NCI-H128 (cell line): ENCODE data around the gene MFRP.

ENCODE experiments used
- DNase-seq: peaks from one replicate; lab custom pipeline; 2025; ENCODE audit not compliant: unreplicated experiment; lab: John Stamatoyannopoulos, UW

Gene MFRP

DNA sequence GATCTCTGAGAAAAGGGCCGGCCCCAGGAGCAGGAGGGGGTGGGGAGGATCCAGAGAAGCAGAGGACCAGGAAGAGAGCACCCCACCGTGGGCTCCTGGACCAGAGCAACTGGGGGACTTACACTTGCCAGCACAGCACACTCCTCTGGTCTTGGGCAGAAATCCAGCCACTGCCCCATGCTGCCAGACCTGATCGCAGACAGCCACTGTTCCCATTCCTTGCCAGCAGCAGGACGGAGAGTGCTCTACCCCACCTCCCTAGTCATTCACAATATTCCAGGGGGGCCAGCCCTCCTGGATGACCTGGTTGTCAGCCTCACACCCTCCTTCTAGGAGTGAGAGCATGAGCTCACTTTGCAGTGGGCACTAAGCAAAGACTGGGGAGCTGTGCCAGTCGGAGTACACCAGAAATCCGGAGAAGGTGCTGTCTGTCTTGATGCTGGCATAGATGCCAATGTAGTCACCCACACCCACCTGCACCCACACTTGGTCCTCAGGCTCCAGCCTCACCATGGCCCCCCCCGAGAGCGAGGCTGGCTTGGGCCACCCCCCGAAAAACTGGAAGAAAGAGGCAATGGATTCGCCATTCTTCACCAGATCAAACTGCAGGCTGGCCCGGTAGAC, 7.4 kb downstream of the MFRP start:
- DNase-seq: no peak

DNA sequence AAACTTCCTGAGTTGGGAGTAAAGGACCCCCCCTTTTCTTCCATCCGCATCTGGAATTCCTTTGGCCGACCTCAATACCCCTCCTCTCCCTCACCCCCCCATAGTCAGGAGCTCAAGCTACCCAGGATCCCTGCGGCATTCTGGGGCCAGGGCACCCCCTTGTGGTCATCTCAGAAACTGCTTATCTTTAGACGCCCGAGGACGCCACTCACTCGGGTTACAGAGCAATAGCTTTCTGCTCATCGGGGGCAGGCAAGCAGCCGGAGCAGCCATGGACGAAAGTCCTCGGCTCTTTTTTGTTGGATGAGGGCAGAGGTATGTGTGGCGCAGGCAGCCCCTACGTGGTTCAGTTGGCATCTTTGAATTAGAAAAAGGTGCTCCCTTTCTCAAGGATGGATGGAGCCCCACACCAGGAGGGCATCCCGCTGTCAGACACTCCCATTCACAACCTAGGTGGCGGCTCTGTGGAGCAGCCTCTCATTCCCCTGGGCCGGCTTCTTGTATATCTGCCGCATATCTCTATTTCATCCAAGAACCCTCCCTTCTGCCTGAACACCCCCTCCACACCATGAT, 8.1 kb downstream of the MFRP start:
- DNase-seq: no peak

DNA sequence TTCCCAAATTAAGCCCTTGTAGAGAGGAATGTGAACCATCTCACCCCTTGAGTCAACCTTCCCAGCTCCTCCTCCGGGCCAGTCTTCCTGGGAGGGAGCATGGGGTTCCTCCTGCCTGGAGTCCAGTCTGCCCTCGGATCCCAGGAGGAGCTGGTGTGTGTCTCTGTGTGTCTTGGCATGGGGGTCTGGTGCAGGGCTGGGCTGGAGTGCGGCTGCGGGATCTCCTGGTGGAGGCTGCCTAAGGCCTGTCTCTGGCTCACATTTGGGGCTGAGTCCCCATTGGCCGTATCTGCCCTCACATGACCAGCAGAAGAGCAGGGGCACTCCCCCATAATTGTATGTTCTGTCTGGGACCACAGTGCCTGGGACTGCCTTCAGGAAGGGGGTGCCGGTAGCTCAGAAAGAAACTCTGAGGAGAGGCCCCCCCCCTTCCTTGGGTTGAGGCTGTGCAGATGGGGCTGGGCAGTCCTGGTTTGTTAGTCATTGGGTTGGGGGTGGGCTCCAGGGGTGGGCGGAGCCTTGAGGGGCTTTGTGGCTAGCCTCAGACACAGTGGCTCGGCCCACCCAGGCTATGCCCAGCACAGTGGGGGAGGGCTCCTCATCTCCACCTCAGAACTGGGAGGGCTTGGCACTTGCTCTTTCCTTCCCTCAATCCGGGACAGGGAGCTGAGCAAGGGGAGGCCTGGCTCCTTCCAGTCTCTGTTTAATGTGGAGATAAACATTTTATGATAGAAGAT, 8.8 kb downstream of the MFRP start:
- DNase-seq: no peak

DNA sequence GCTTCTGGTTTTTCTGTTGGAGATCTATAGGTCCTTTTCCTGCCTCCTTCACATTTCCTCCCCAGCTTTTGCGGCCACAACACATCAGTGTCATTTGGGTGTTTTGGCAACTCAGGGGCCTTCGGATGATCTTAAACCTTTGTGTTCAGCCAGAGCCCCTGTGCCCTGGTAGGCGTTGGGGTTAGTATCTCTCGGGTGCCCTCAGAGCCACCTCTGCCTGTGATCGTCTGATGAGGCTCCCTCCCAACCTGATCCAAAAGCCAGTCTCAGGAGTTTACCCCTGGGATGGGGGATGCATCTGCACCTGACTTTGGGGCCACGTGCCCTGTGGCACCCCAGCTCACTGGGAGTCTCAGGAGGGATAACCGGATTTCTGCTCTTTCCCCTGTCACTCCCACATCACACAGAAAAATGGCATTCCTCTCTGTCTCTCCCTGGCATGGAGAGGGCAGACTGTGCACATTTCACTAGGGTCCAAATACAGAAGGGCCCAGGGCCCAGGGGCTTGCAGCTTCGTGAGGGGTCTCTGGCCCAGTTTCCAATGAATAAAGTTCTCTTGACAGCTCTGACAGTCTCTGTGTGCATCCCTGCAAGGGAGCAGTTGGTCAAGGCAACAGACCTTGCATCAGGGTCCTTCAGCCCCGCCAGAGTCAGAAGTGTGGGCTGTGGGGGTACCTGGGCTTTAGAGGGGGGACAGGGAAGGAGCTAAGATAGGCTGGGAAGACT, 9.6 kb downstream of the MFRP start:
- no peak for DNase-seq

DNA sequence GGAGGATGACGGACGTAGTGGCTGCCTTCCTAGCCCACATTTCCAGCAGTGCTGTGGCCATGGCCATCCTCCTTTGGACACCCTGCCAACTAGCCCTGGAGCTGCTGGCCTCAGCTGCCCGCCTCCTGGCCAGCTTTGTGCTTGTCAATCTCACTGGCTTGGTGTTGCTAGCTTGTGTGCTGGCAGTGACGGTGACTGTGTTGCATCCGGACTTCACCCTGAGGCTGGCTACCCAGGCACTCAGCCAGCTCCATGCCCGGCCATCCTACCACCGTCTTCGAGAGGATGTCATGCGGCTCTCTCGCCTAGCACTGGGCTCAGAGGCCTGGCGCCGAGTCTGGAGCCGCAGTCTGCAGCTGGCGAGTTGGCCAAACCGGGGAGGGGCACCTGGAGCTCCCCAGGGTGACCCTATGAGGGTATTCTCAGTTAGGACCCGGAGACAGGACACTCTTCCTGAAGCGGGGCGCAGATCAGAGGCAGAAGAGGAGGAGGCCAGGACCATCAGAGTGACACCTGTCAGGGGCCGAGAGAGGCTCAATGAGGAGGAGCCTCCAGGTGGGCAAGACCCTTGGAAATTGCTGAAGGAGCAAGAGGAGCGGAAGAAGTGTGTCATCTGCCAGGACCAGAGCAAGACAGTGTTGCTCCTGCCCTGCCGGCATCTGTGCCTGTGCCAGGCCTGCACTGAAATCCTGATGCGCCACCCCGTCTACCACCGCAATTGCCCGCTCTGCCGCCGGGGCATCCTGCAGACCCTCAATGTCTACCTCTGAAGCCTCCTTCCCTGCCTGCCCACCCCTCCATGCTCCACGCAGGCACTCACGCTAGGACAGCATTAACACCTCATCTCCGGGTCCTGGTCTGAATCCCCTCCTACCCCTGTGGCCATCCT, 10.6 kb downstream of the MFRP start:
- DNase-seq: no peak

DNA sequence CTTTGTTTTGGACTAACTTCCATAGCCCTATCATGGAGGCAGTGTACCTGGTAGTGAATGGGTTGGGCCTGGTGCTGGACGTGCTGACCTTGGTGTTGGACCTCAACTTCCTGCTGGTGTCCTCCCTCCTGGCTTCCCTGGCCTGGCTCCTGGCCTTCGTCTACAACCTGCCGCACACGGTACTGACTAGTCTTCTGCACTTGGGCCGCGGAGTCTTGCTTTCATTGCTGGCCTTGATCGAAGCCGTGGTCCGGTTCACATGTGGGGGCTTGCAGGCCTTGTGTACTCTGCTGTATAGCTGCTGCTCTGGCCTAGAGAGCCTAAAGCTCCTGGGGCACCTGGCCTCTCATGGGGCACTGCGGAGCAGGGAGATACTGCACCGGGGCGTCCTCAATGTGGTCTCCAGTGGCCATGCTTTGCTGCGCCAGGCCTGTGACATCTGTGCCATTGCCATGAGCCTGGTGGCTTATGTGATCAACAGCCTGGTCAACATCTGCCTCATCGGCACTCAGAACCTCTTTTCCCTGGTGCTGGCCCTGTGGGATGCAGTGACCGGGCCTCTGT, 11.3 kb downstream of the MFRP start:
- no peak for DNase-seq

DNA sequence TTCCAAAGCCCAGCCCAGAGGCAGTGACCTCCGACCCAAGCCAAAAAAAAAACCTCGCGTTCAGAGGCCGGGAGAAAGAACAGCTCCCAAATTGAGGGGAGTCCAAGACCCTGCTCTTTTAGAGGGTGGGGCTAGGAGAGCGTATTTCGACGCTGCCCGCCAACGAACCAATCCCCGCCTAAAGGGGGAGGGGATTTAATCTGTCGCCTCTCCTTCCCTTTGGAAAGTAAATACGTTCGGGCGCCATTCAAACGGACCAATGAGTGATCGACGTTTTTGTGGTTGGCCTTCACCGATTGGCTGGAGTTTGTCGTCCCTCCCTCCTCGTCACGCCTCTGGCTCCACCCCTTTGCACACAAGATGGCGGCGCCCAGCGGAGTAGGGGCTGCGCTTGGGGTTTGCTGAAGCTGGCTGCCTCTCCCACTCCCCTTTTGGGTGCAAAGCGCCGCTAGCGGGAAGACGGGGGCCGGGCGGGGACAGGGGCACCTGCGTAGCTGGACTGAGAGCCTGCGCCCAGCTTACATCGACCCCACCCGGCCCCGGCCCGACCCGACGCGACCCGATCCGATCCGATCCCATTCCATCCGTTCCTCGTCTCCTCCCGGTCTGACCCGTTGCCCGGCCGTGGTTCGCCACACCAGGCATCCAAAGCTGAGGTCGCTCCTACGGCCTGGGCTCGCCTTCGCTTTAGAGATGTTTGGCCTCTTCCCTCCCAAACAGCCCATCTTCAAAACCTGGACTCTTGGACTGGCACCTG, 12.2 kb downstream of the MFRP start, which contains the start of gene RNF26:
Gene RNF26, plus strand, starts transcription at position 354 of the 757 bp plus-strand sequence. CDS start 596 bp downstream, outside the sequence.
- DNase-seq: peak; percentile 93

DNA sequence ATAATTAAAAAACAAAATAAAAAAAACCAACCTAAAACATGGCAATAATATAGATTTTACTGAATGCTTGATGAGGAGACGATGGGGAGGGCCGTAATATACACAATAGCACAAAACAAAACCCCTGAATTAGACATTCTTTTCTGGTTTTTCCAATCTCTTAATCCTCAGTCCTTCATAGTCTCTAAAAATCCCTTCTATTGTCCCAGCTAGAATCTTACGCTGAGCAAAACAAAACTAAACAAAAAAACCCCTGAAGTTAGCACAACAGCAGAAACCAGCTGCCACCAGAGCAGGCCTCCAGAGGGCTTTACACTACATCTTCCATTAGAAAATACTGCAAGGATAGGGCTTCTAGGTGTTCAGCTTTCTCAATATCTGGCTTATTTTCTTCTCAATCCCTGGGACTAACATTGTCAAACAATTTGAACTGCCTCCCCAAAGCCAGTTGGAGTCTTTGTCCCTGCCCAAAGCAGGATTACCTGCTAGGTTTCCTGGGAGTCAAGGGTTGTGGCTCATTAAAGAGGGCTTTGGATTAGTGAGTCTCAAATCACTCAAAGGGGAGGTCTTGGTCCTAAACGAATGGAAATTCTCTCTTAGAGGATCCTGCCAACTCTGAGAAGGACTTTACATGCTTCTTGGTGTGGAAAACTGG, 14.3 kb downstream of the MFRP start:
- no peak for DNase-seq

DNA sequence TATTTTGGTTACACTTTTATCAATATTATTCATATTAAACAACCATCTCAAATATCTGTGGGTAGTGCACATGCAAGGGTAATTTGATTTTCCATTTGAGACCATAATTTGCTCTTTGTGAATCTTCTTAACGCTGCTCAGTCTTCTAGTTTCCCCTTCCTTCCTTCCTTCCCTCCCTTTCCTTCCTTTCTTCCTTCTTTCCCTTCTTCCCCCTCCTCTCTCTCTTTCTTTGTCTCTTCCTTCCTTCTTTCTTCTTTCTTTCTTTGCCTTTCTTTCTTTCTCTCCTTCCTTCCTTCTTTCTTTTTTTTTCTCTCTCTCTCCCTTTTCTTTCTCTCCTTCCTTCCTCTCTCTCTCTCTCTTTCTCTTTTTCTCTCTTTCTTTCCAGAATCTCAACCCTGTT, 16.3 kb downstream of the MFRP start:
- no peak for DNase-seq

DNA sequence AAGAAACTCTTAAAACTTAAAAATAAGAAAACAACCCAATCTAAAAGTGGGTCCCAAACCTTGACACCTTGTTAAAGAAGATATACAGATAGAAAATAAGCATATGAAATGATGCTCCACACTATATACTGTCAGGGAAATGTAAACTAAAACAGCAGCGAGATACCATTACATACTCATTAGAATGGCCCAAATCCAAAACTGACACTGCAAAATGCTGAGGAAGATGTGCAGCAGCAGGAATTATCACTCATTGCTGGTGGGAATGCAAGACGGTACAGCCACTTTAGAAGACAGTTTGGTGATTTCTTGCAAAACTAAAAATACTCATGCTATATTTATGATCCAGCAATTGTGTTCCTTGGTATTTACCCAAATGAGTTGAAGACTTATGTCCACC, 17.2 kb downstream of the MFRP start:
- DNase-seq: no peak

DNA sequence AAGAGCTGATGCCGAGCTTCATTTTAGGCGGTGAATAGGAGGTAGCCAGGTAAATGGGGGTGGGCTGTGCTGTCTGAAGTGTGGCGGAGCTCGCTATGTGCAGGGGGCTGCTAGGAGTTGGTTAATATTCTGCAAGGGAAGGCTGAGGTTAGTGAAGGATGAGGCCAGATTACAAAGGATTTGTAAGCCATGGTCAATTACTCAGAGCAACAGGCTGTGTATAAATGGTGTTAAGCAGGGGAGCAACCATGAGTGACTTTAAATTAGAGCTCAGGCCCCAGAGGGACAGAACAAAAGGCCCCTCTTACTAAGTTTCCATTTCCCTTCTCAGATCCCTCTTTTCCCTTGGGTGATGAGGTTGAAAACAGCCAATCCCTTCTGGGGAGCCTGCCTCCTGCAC, 22.3 kb downstream of the MFRP start:
- no peak for DNase-seq

DNA sequence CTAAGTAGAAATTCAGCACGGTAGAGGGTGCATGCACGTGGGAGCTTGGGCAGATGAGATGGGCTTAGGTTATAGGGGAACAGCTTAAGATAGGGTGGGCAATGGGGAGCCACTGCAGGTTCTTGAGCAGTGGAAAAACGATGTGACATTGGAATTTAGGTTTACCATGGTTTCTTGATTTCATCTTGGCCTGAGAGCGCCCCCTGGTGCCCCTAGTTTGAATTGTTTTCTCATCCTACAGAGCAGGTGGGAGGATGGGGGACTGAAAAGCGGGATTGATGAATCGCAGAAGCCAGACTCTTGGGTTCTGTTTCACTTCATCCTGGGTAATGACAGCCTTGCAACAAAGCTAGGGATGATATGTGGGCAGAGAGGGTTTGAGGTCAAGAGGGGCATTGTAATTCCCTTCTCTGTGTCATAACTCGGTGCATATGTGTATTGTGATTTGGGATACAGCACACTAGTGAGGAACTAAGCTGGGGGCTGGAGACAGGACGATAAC, 22.9 kb downstream of the MFRP start:
- no peak for DNase-seq

DNA sequence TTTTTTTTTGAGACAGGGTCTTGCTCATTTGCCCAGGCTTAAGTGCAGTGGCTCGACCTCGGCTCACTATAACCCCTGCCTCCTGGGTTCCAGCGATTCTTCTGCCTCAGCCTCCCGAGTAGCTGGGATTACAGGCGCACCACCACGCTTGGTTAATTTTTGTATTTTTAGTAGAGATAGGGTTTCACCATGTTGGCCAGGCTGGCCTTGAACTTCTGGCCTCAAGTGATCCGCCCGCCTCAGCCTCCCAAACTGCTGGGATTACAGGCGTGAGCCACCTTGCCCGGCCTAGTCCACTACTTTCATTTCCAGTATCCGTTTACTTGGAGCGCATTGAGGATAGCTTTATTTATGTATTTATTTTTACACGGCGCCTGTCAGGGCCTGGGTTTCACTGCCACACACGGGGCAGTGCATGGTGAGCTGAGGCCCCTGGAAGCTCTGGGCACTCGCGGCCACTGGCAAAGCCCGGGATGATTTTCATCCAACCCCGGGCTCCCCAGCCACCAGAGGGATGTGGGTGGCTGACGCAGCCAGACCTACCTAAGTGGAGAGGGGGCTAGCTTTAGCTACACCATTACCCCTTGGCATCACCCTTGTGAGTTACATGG, 23.5 kb downstream of the MFRP start:
- no peak for DNase-seq

DNA sequence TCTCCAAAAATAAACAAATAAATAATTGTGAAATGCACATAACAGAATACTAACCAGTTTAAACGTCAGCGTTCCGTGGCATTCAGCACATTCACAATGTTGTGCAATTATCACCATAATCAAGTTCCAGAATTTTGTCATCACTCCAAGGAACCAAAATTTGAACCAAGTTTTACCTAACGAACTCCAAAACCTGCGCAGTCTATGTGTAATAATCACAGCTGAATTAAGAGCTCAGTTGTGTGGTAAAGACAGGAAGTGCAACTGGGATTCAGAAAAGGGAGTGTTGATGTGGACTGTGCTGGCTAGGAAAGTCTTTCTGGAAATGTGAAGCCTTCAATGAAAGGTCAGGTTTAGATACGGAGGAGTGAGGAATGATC, 24.2 kb downstream of the MFRP start:
- DNase-seq: no peak

DNA sequence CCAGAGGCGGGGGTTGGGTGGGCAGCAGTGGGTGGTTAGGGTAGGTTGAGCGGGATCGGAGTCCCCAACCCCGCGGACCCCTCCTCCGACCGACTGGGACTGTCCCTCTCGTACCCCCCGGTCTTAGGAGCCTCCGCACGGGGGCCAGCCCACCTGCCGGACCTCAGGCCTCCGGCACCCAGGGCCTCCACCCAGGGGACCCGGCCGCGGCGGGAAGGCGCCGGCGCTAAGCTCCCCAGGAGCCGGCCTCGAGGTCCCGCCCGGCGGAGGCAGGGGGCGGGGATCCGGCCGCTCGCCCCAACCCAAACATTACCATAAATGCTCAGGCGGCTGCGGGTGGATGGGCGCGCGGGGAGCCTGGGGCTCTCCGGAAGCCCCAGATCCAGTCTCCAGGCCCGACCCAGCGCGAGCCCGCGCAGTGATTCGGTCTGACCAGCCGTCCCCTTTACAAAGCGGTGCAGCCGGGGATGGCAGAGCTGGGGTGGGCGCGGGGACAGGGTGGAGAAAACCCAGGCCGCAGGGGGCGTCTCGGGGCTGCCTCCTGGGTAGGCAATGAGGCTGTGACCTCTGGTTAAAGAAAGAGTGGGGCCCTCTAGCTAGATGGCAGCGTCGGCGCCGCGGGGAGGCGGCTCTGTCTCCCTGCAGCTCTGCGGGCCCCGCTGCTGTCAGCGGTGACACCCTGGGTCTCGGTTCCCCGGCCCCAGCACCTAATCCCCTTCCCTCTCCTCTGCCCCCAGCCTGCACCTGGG, 25.6 kb downstream of the MFRP start:
- DNase-seq: no peak

DNA sequence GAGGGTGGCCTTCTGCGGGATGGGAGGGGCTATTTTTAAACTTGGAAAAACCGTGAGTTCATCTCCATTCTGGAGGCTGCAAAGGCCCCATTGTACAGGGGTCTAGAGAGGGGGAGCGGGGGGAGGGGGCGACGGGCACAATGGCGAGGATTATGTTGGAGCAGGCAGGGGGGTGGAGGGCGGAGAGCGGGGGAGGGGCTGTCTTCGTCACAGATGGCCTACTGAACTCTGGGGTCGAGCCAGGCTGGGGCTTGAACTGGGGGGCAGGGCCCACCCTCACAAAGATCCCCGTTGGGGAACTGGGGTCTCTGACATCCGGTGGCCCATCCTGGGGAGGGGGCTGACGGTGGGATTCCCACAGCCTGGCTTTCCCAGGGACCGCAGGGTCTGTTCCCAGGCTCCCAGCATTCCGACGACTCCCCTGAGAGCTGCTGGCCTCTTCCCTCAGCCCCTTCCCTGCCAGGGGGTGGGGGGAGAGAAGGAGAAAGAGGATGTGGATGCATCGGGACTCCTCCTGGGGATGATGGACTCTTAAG, 26.2 kb downstream of the MFRP start:
- DNase-seq: no peak

DNA sequence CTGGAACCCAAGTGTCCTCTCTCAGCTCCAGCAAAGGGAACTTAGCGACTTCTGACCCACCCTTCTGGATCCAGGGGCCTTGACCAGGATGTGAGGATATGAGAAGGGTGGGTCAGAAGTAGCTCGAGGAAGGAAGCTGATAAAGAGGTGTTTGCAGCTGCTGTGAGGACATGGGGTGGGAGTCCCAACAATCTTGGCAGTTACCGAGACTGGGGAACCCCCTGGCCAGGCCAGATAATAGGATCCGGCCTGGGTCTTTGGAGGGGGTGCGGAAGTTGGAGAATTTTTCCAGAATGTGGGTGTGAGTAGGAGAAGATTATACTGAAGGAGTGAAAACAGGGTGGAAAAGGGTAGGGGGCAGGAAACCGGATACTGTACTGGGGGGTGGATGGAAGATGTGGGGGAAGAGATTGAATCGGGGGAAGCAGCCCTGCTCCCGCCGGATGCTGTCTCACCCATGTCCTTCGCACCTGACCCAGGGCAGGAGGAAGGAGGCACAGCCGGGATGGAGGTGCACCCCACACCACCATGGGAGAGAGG, 26.7 kb downstream of the MFRP start:
- DNase-seq: no peak
